ENCODE measurements around the gene STARD3.
A peak's percentile ranks its signal among the peaks of the same experiment; 100 is the strongest.

Gene STARD3

DNA sequence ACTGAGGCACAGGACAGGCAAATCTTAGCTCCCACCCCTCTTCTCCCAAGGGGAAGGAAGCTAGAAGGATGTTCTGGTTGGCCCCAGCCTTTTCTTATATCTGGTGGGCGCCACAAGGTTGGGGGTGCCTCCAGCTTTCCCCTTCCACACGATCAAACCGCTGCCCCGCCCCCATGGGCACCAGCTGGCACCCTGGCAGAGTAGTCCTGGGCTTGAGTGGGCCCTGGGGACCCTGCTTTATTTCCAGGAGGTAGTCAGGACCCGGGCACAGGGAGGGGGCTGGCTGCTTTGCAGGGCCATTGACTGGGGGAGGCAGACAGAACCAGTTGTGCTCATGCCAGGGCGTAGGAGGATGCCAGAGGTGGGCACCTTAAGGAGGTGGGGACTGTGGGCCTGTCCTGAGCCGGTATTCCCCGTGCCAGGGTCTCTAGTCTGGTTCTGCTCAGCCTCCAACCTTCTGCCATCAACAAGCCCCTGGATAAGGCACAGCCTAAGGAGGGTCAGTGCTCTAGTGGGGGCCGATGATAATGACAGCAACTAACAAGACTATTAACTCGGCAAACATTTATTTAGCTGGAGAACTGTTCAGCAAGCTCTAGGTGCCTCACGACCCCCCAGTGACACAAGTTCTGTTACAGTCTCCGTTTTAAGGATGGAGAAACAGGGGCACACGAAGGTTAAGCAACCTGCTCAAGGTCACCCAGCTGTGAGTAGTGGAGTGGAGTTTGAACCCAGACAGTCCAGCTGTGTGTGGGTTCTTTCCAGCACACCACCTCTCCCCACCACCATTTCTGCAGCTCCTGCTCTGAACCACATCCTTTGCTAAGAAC, 17.8 kb upstream of the STARD3 start:
- Histone ChIP-seq H3K79me2 (ENCODE audit: insufficient read depth, low read depth) (no peaks in the 10 kb centered on the region), H3K36me3 (ENCODE audit: insufficient read depth) (no peaks in the 10 kb centered on the region), H3K4me1 (ENCODE audit: low read depth, poor library complexity, severe bottlenecking) (peaks cover 46% of the 10 kb centered on the region), H3K27me3 (ENCODE audit: insufficient read depth, low read depth) (no peaks in the 10 kb centered on the region), H3K9ac (peak overlapping the region; percentile 68; the same call in 1 of the 2 replicates), H3K4me3 (IDR thresholded peaks at IDR 0.05; ENCODE audit: insufficient read depth, low read depth, low read length) (no peak overlapping the region), H3K27ac (no peak overlapping the region), H4K20me1 (ENCODE audit: insufficient read depth) (no peaks in the 10 kb centered on the region), H3K4me2 (peak overlapping the region; percentile 99), H2AFZ (ENCODE audit: low read depth) (peak overlapping the region; percentile 97)
- TF ChIP-seq, protein P1, sequence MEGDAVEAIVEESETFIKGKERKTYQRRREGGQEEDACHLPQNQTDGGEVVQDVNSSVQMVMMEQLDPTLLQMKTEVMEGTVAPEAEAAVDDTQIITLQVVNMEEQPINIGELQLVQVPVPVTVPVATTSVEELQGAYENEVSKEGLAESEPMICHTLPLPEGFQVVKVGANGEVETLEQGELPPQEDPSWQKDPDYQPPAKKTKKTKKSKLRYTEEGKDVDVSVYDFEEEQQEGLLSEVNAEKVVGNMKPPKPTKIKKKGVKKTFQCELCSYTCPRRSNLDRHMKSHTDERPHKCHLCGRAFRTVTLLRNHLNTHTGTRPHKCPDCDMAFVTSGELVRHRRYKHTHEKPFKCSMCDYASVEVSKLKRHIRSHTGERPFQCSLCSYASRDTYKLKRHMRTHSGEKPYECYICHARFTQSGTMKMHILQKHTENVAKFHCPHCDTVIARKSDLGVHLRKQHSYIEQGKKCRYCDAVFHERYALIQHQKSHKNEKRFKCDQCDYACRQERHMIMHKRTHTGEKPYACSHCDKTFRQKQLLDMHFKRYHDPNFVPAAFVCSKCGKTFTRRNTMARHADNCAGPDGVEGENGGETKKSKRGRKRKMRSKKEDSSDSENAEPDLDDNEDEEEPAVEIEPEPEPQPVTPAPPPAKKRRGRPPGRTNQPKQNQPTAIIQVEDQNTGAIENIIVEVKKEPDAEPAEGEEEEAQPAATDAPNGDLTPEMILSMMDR (conservative IDR thresholded peaks at IDR 0.05; ENCODE audit: low read depth, low read length): no peak

DNA sequence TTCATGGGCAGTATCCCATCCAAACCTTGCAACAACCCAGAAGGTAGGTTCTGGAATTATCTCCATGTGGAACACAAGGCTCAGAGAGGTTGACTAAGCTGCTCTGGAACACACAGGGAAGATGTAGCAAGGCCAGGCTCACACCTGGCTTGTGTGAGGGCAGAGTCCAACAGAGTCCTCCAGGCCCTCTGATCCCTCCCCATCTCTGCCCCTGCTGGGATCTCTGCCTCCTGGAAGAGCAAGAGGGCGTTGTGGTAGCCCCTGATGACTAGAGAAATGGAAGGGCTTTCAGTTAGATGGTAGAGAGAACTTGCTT, 17.2 kb upstream of the STARD3 start:
- no peaks in the 10 kb centered on the region for H3K79me2 ChIP-seq (ENCODE audit: insufficient read depth, low read depth)
- no peaks in the 10 kb centered on the region for H4K20me1 ChIP-seq (ENCODE audit: insufficient read depth)
- H3K27ac ChIP-seq: no peak overlapping the region
- H3K4me3 ChIP-seq (IDR thresholded peaks at IDR 0.05; ENCODE audit: insufficient read depth, low read depth, low read length): no peak overlapping the region
- H3K27me3 ChIP-seq (ENCODE audit: insufficient read depth, low read depth): no peaks in the 10 kb centered on the region
- H3K36me3 ChIP-seq (ENCODE audit: insufficient read depth): no peaks in the 10 kb centered on the region
- TF ChIP-seq, protein P1 (conservative IDR thresholded peaks at IDR 0.05; ENCODE audit: low read depth, low read length): no peak
- H3K4me1 ChIP-seq (ENCODE audit: low read depth, poor library complexity, severe bottlenecking): peaks cover 46% of the 10 kb centered on the region
- H2AFZ ChIP-seq (ENCODE audit: low read depth): no peak overlapping the region
- no peak overlapping the region for H3K9ac ChIP-seq
- no peak overlapping the region for H3K4me2 ChIP-seq

DNA sequence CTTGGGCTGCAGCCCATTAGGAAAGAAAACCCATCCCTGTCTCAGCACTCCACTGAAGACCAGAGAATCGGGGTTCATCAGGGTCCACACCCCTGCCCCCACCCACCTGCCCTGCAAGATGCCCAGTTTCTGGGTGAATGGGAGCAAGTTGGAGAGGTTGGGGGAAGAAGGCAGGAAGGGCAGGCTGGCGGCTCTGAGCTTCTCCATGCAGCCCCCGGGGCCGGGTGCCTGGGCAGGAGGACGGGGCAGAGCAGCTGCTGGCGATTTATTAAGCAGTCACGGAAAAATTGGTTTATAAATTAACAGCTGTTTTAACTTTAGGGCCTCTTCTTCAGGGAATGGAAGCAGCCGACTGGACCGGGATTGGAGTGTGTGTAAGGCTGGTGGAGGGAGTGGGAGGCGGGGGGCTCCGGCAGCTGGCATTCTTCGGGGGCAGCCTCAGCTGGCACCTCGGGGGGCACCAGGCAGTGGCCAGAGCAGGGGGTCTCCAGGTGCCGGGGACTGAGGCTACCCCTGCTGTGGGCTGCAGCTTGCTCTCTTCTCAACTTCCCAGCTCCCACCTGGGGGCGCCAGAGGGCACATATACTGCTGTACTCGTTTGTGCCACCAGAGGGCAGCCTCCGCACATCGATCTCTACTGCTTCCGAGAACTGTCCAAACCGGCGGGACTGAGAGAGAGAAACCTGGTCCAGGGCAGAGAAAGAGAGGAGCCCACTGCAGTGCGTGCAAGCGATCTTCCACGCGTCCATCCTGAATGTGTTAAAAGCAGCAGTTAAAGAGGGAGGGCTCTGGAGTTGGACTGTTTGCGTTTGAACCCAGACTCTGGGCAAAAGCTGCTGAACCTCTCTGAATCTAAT, 15.2 kb upstream of the STARD3 start:
- H3K4me1 ChIP-seq (ENCODE audit: low read depth, poor library complexity, severe bottlenecking): peaks cover 45% of the 10 kb centered on the region
- H2AFZ ChIP-seq (ENCODE audit: low read depth): peak overlapping the region; percentile 62
- H3K9ac ChIP-seq: no peak overlapping the region; the same call in 1 of the 2 replicates
- no peak overlapping the region for H3K27ac ChIP-seq
- no peaks in the 10 kb centered on the region for H3K36me3 ChIP-seq (ENCODE audit: insufficient read depth)
- H3K27me3 ChIP-seq (ENCODE audit: insufficient read depth, low read depth): no peaks in the 10 kb centered on the region
- no peaks in the 10 kb centered on the region for H3K79me2 ChIP-seq (ENCODE audit: insufficient read depth, low read depth)
- no peaks in the 10 kb centered on the region for H4K20me1 ChIP-seq (ENCODE audit: insufficient read depth)
- TF ChIP-seq, protein P1 (conservative IDR thresholded peaks at IDR 0.05; ENCODE audit: low read depth, low read length): peak; percentile 100
- H3K4me3 ChIP-seq (IDR thresholded peaks at IDR 0.05; ENCODE audit: insufficient read depth, low read depth, low read length): no peak overlapping the region
- H3K4me2 ChIP-seq: peak overlapping the region; percentile 67

DNA sequence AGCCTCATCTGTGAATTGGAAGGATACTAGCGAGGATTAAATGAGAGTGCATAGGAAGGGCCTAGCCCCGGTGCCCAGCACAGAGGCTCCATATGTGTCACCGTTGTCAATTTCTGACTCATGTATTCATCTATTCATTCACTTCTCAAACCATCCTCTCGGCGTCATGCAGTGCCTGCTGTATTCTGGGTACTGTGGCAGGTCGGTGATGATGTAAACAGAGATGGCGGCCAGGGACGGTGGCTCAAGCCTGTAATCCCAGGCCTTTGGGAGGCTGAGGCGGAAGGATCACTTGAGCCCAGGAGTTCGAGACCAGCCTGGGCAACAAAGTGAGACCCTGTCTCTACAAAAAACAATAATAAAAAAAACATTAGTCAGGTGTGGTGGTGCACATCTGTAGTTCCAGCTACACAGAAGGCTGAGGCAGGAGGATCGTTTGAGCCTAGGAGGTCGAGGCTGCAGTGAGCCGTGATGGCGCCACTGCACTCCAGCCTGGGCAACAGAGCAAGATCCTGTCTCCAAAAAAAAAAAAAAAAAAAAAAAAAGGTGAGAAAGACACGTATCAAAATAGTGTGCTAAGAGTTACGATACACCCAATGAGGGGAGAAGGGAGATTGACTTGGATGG, 14.5 kb upstream of the STARD3 start:
- Histone ChIP-seq H3K79me2 (ENCODE audit: insufficient read depth, low read depth) (no peaks in the 10 kb centered on the region), H4K20me1 (ENCODE audit: insufficient read depth) (no peaks in the 10 kb centered on the region), H3K9ac (no peak overlapping the region; the same call in 1 of the 2 replicates), H2AFZ (ENCODE audit: low read depth) (peak overlapping the region; percentile 62), H3K4me1 (ENCODE audit: low read depth, poor library complexity, severe bottlenecking) (peaks cover 37% of the 10 kb centered on the region), H3K27me3 (ENCODE audit: insufficient read depth, low read depth) (no peaks in the 10 kb centered on the region), H3K27ac (no peak overlapping the region), H3K36me3 (ENCODE audit: insufficient read depth) (no peaks in the 10 kb centered on the region), H3K4me2 (peak overlapping the region; percentile 67), H3K4me3 (IDR thresholded peaks at IDR 0.05; ENCODE audit: insufficient read depth, low read depth, low read length) (no peak overlapping the region)
- TF ChIP-seq, protein P1 (conservative IDR thresholded peaks at IDR 0.05; ENCODE audit: low read depth, low read length): no peak
